Small intestine (tissue), 16 donors: ENCODE measurements around the gene CLEC16A. TPM values are rescaled to one million over a fixed set of nuclear protein-coding genes. Genes with fewer than 3 reads are reported as not detected.

Source experiments
- DNase-seq, 2 donors: peaks; one replicate each; pipeline versions ENCODE4 v3.0.0 to v3.0.0-alpha.2; 2013
- FAIRE-seq: peaks from 2 replicates; lab custom pipeline; 2012; peaks lifted over from hg19 to GRCh38; lab: Jason Lieb, UNC
- H3K27ac ChIP-seq, 3 donors: one replicate each; pipeline ENCODE4 v1.5.1; 2013; ENCODE audit warnings: low read length in 2 of 3, mild to moderate bottlenecking in 2 of 3, control low read depth in 1 of 3, inconsistent platforms in 1 of 3, low read depth in 1 of 3, moderate library complexity in 1 of 3
- H3K27me3 ChIP-seq, 3 donors: one replicate each; pipeline ENCODE4 v1.6.1; 2013; ENCODE audit warnings: low read length in 3 of 3, inconsistent platforms in 1 of 3; ENCODE audit not compliant: control insufficient read depth in 3 of 3, insufficient read depth in 3 of 3
- H3K36me3 ChIP-seq, 3 donors: one replicate each; pipeline ENCODE4 v1.6.1; 2013; ENCODE audit warnings: low read length in 3 of 3, inconsistent platforms in 1 of 3, low read depth in 1 of 3, mild to moderate bottlenecking in 1 of 3, moderate library complexity in 1 of 3; ENCODE audit not compliant: control insufficient read depth in 3 of 3, insufficient read depth in 2 of 3
- H3K4me1 ChIP-seq, 3 donors: one replicate each; pipeline ENCODE4 v1.6.1; 2013; ENCODE audit warnings: low read length in 2 of 3, inconsistent platforms in 1 of 3, low read depth in 1 of 3, mild to moderate bottlenecking in 1 of 3, moderate library complexity in 1 of 3; ENCODE audit not compliant: control insufficient read depth in 3 of 3, insufficient read depth in 2 of 3
- H3K4me3 ChIP-seq, 3 donors: one replicate each; pipeline ENCODE4 v1.5.1; 2013; ENCODE audit warnings: low read length in 3 of 3, control low read depth in 1 of 3, inconsistent platforms in 1 of 3, low read depth in 1 of 3, mild to moderate bottlenecking in 1 of 3, moderate library complexity in 1 of 3
- H3K9me3 ChIP-seq, 2 donors: one replicate each; pipeline ENCODE4 v1.6.1; 2013; ENCODE audit warnings: low read depth in 1 of 2, low read length in 1 of 2; ENCODE audit not compliant: control insufficient read depth in 2 of 2, insufficient read depth in 1 of 2
- WGBS, 3 donors: extraction: QIAGEN DNeasy Blood & Tissue Kit; methylation state at CpG; one replicate each; pipeline ENCODE4 v1.1.7; 2013; 5-methylcytosine and 5-hydroxymethylcytosine counted together
- long read RNA-seq, 10 donors: transcript quantifications; one replicate each; lab custom pipeline, GENCODE V29; 2026
- polyA plus RNA-seq, 4 donors: library from polyadenylated mRNA; stranded (reverse) in 3 of 4; unstranded in 1 of 4; fragments of 200-250 nt in 3 of 4; fragments of 120-200 nt in 1 of 4; gene quantifications; one replicate each; pipeline versions ENCODE4 v1.2.1 to v1.2.3, GENCODE V29; 2013
- donor health status: healthy with polysubstance abuse.
- donor health status: control.
- donor health status: control.
- donor health status: Bipolar disorder and iron deficiency.
- donor health status: healthy.

Gene CLEC16A, protein sequence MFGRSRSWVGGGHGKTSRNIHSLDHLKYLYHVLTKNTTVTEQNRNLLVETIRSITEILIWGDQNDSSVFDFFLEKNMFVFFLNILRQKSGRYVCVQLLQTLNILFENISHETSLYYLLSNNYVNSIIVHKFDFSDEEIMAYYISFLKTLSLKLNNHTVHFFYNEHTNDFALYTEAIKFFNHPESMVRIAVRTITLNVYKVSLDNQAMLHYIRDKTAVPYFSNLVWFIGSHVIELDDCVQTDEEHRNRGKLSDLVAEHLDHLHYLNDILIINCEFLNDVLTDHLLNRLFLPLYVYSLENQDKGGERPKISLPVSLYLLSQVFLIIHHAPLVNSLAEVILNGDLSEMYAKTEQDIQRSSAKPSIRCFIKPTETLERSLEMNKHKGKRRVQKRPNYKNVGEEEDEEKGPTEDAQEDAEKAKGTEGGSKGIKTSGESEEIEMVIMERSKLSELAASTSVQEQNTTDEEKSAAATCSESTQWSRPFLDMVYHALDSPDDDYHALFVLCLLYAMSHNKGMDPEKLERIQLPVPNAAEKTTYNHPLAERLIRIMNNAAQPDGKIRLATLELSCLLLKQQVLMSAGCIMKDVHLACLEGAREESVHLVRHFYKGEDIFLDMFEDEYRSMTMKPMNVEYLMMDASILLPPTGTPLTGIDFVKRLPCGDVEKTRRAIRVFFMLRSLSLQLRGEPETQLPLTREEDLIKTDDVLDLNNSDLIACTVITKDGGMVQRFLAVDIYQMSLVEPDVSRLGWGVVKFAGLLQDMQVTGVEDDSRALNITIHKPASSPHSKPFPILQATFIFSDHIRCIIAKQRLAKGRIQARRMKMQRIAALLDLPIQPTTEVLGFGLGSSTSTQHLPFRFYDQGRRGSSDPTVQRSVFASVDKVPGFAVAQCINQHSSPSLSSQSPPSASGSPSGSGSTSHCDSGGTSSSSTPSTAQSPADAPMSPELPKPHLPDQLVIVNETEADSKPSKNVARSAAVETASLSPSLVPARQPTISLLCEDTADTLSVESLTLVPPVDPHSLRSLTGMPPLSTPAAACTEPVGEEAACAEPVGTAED
- polyA plus RNA-seq = 10 to 100 TPM; 12.2 to 23.5 (median 14.1) TPM
- long read RNA-seq, donor 1 = 0 reads
- long read RNA-seq, donor 2 = 0 reads
- long read RNA-seq, donor 3 = 0 reads
- long read RNA-seq, donor 4 = 0 reads
- long read RNA-seq, donor 5 = 0 reads
- long read RNA-seq, donor 6 = 0 reads
- long read RNA-seq, donor 7 = 0 reads
- long read RNA-seq, donor 8 = 0 reads
- long read RNA-seq, donor 9 = 0 reads
- long read RNA-seq, donor 10 = 0 reads

GRCh38 chr16:10944249-10945064 is at the start of gene CLEC16A:
CLEC16A (plus strand) TSS chr16:10944564; CDS start chr16:10944718, 154 bp downstream.
- no peak for FAIRE-seq
- Histone ChIP-seq H3K36me3 (peaks cover 0 to 3% (median 0%) of the 10 kb centered on the region in 3 donors), H3K4me1 (peaks cover 6 to 32% (median 19%) of the 10 kb centered on the region in 3 donors), H3K27me3 (no peaks in the 10 kb centered on the region), H3K4me3 (peak within 1 kb of the TSS; percentile 87 to 98 (median 96)), H3K27ac (peak within 1 kb of the TSS; percentile 51 to 77 (median 53)), H3K9me3 (no peaks in the 10 kb centered on the region)
- peak; percentile 97 to 98 for DNase-seq
- WGBS, 3 donors = 0 to 1% (median 1%) methylated on average over 77 to 86 of the region's 86 CpGs

DNA sequence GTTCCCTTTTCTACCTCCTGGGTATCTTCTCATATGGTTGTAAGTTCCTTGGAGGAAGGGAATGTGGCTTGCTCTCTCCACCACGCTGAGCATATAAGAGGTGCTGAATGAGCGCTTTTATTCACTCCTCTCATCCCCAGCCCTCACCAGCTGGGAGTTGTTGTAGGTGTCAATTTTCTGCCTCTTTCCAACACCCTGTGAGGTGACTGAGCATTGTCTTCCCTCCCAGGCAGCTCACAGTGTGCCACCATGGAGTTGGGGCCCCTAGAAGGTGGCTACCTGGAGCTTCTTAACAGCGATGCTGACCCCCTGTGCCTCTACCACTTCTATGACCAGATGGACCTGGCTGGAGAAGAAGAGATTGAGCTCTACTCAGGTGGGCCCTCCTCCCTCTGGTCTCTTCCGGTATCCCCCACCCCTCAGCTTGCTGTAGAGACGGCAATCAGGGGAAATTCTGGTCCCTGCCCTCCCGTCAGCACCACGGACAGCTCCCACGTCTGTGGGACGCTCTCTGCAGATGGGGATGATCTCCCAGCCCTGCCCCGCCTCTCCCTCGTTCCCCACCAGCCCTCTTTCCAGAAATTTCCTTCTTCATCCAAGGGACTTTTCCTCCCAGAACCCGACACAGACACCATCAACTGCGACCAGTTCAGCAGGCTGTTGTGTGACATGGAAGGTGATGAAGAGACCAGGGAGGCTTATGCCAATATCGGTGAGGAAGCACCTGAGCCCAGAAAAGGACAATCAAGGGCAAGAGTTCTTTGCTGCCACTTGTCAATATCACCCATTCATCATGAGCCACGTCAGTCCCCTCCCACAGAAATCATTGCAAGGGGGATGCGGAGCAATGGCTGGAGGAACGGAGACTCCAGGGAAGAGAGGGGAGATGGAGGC is 49.1 kb upstream of the CLEC16A start:
- FAIRE-seq (no peak), DNase-seq (peak in 1 of 2 donors; percentile 56)
- Histone ChIP-seq H3K4me3 (no peak overlapping the region), H3K27me3 (no peaks in the 10 kb centered on the region), H3K4me1 (peaks cover 0 to 5% (median 2%) of the 10 kb centered on the region in 3 donors), H3K27ac (no peak overlapping the region), H3K36me3 (peaks cover 0 to 9% (median 5%) of the 10 kb centered on the region in 3 donors), H3K9me3 (no peaks in the 10 kb centered on the region)
- WGBS, 3 donors = 51 to 75% (median 67%) methylated on average over 15 to 17 of the region's 17 CpGs

DNA sequence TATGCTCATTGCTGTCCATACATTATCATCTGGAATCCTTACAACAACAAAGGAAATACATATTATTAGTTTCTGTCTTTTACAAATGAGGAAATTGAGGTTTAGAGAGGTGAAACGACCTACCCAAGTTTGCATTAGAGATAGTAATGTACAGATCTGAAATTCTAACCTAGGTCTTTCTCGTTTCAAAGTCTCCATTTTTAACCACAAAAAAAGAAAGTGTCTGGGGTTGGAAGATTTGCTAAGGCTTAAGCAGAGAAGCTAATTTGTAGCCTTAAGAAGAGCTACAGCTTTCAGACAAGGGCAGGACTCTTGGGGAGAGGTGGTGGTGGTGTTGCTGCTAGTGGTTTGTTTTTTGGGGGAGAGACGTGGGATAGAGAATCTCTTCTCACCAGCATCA is 48.2 kb upstream of the CLEC16A start:
- WGBS, 3 donors = 58 to 79% (median 65%) methylated on average over 3 of the region's 3 CpGs
- FAIRE-seq = no peak

GRCh38 chr16:10896723-10897122 is 47.6 kb upstream of the CLEC16A start:
- Histone ChIP-seq H3K9me3 (no peaks in the 10 kb centered on the region), H3K4me3 (no peak overlapping the region), H3K36me3 (peaks cover 0 to 15% (median 5%) of the 10 kb centered on the region in 3 donors), H3K27me3 (no peaks in the 10 kb centered on the region), H3K4me1 (peaks cover 0 to 2% (median 1%) of the 10 kb centered on the region in 3 donors), H3K27ac (no peak overlapping the region)
- 93 to 100% (median 94%) methylated on average over 2 of the region's 2 CpGs for WGBS, 3 donors
- DNase-seq = no peak
- no peak for FAIRE-seq

More for the DNA sequence above, 48.2 kb upstream of the CLEC16A start:
- H3K9me3 ChIP-seq = no peaks in the 10 kb centered on the region
- H3K27ac ChIP-seq = no peak overlapping the region
- no peak overlapping the region for H3K4me3 ChIP-seq
- DNase-seq = no peak
- peaks cover 0 to 5% (median 2%) of the 10 kb centered on the region in 3 donors for H3K4me1 ChIP-seq
- H3K27me3 ChIP-seq = no peaks in the 10 kb centered on the region
- peaks cover 0 to 13% (median 5%) of the 10 kb centered on the region in 3 donors for H3K36me3 ChIP-seq

GRCh38 chr16:10897134-10897533 is 47.2 kb upstream of the CLEC16A start:
- no peaks in the 10 kb centered on the region for H3K9me3 ChIP-seq
- DNase-seq (no peak), FAIRE-seq (no peak)
- WGBS, 3 donors = 72 to 75% (median 73%) methylated on average over 5 of the region's 5 CpGs
- H3K27ac ChIP-seq = no peak overlapping the region
- H3K4me1 ChIP-seq = peaks cover 0 to 2% (median 0%) of the 10 kb centered on the region in 3 donors
- H3K4me3 ChIP-seq = no peak overlapping the region
- H3K36me3 ChIP-seq = peaks cover 0 to 15% (median 6%) of the 10 kb centered on the region in 3 donors
- no peaks in the 10 kb centered on the region for H3K27me3 ChIP-seq

DNA sequence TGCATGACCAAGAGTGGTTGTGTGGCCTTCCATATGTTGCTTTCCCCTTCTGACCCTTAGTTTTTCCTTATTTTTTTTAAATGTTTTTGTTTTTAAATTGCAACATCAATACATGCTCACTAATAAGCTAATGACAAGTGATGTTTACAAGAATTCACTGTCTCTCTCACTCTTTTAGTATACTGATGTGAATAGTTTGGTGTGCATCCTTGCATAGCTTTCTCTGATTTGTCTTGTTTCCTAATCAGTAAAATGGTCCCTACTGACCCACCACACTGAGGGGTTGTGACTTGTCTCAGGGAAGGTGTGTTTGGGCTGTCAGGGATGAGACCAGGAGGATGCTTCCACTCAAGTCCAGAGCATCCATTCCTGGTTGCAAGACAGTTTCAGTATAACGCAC is 41.4 kb upstream of the CLEC16A start:
- FAIRE-seq = no peak
- Histone ChIP-seq H3K27ac (no peak overlapping the region), H3K4me3 (no peak overlapping the region), H3K9me3 (peaks cover 0 to 5% of the 10 kb centered on the region in 2 donors), H3K4me1 (no peaks in the 10 kb centered on the region), H3K36me3 (peaks cover 0 to 36% (median 9%) of the 10 kb centered on the region in 3 donors), H3K27me3 (no peaks in the 10 kb centered on the region)
- no peak for DNase-seq
- WGBS, 3 donors = 87 to 96% (median 89%) methylated on average over 1 of the region's 1 CpG

DNA sequence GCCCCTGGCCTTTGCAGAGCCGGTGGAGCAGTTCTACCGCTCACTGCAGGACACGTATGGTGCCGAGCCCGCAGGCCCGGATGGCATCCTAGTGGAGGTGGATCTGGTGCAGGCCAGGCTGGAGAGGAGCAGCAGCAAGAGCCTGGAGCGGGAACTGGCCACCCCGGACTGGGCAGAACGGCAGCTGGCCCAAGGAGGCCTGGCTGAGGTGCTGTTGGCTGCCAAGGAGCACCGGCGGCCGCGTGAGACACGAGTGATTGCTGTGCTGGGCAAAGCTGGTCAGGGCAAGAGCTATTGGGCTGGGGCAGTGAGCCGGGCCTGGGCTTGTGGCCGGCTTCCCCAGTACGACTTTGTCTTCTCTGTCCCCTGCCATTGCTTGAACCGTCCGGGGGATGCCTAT is 37.9 kb upstream of the CLEC16A start:
- Histone ChIP-seq H3K4me3 (no peak overlapping the region), H3K27me3 (no peaks in the 10 kb centered on the region), H3K4me1 (no peaks in the 10 kb centered on the region), H3K9me3 (peaks cover 0 to 5% of the 10 kb centered on the region in 2 donors), H3K27ac (no peak overlapping the region), H3K36me3 (peaks cover 0 to 26% (median 8%) of the 10 kb centered on the region in 3 donors)
- 92 to 95% (median 93%) methylated on average over 19 of the region's 19 CpGs for WGBS, 3 donors
- no peak for FAIRE-seq
- no peak for DNase-seq
